Brain microvascular endothelial cell (primary cell): Measurements from ENCODE around the gene SLC7A10.

Experiments
- DNase-seq: peaks from one replicate; pipeline ENCODE4 v3.0.0-alpha.2; 2020
- H3K27ac ChIP-seq: fragments of 250-450 bp; sonication (Bioruptor Pico); 2 replicates; pipeline ENCODE4 v1.5.1; 2020; ENCODE audit warnings: mild to moderate bottlenecking, moderate library complexity
- H3K27me3 ChIP-seq: fragments of 250-450 bp; sonication (Bioruptor Pico); replicated peaks from 2 replicates; pipeline ENCODE4 v1.5.1; 2020; ENCODE audit warnings: mild to moderate bottlenecking
- H3K36me3 ChIP-seq: fragments of 250-450 bp; sonication (Bioruptor Pico); replicated peaks from 2 replicates; pipeline ENCODE4 v1.5.1; 2020; ENCODE audit warnings: mild to moderate bottlenecking
- H3K4me3 ChIP-seq: 2 replicates; pipeline ENCODE4 v1.5.1; 2011; ENCODE audit warnings: low read depth, mild to moderate bottlenecking, control low read depth, low read length, moderate library complexity
- CTCF ChIP-seq: IDR thresholded peaks from 2 replicates; pipeline ENCODE4 v1.5.1; 2011; ENCODE audit warnings: low read depth, mild to moderate bottlenecking, moderate library complexity, low read length, control low read depth, inconsistent platforms; ENCODE audit errors: missing control alignments
- in situ Hi-C: cut with HindIII; loops from 2 replicates; pipeline ENCODE4 v1.10.0; 2017; ENCODE audit warnings: low sequenced_read_pairs, low pct_ligation_motif_present

The SLC7A10 gene

GRCh38 chr19:33270769-33271168 lies 45.1 kb upstream of the SLC7A10 start:
- no peak for DNase-seq
- H3K27me3 ChIP-seq: no peaks in the 10 kb centered on the region
- H3K27ac ChIP-seq: no peak overlapping the region
- H3K4me3 ChIP-seq: no peak overlapping the region
- no peak for TF ChIP-seq CTCF
- in situ Hi-C loops: no loop called here
- no peaks in the 10 kb centered on the region for H3K36me3 ChIP-seq

GRCh38 chr19:33269016-33269415 lies 43.4 kb upstream of the SLC7A10 start:
- in situ Hi-C loops: no loop called here
- H3K4me3 ChIP-seq: no peak overlapping the region
- TF ChIP-seq CTCF: no peak
- no peak for DNase-seq
- H3K27me3 ChIP-seq: no peaks in the 10 kb centered on the region
- no peak overlapping the region for H3K27ac ChIP-seq
- H3K36me3 ChIP-seq: no peaks in the 10 kb centered on the region

- DNase-seq: no peak
- in situ Hi-C loops: no loop called here
- no peaks in the 10 kb centered on the region for H3K27me3 ChIP-seq
- H3K27ac ChIP-seq: no peak overlapping the region
- H3K4me3 ChIP-seq: no peak overlapping the region
- no peak for TF ChIP-seq CTCF
- H3K36me3 ChIP-seq: no peaks in the 10 kb centered on the region
Measured at GRCh38 chr19:33268162-33268991, 42.7 kb upstream of the SLC7A10 start.

GRCh38 chr19:33267706-33268105 lies 42.1 kb upstream of the SLC7A10 start:
- DNase-seq: no peak
- H3K4me3 ChIP-seq: no peak overlapping the region
- no peaks in the 10 kb centered on the region for H3K36me3 ChIP-seq
- H3K27me3 ChIP-seq: no peaks in the 10 kb centered on the region
- TF ChIP-seq CTCF: no peak
- in situ Hi-C loops: no loop called here
- H3K27ac ChIP-seq: no peak overlapping the region

GRCh38 chr19:33266974-33267484 lies 41.4 kb upstream of the SLC7A10 start:
- no peak overlapping the region for H3K27ac ChIP-seq
- in situ Hi-C loops: no loop called here
- no peak overlapping the region for H3K4me3 ChIP-seq
- TF ChIP-seq CTCF: no peak
- no peaks in the 10 kb centered on the region for H3K27me3 ChIP-seq
- H3K36me3 ChIP-seq: no peaks in the 10 kb centered on the region
- DNase-seq: no peak
